DMS53 treated with DMSO at 0.1 percent for 48 hours (cell line): ENCODE data around the gene AKR1B15.
"Not testable (repeated sequence)": the region's sequence is repeated elsewhere in the genome, so short reads cannot be mapped to it uniquely, and the experiment has no call there.

Experiments
- DNase-seq: peaks from one replicate; lab custom pipeline; 2025; ENCODE audit not compliant: unreplicated experiment; lab: John Stamatoyannopoulos, UW

Gene AKR1B15

DNA sequence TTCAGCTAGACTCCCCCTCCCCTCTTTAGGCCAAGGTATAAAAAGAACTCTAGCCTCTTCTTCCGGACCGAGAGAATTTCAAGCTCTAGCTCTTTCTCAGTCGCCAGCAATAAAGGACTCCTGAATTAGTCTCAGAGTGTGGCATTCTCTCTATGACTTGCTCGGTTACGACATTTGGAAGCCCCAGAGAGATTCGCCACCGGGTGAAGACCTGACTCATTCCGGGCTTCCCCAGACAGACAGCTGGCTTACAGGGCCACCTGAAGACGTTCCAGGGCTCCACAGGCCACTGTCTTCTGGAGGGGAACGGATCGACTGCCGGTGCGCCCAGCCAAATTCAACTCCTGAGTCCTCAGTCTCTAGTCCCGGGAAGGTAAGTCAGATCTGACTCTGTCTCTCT is at the start of gene AKR1B15:
TSS of gene AKR1B15 (plus strand) at position 234 of the 400 bp plus-strand sequence. CDS start 15,510 bp downstream, outside the sequence.
- DNase-seq: no peak

DNA sequence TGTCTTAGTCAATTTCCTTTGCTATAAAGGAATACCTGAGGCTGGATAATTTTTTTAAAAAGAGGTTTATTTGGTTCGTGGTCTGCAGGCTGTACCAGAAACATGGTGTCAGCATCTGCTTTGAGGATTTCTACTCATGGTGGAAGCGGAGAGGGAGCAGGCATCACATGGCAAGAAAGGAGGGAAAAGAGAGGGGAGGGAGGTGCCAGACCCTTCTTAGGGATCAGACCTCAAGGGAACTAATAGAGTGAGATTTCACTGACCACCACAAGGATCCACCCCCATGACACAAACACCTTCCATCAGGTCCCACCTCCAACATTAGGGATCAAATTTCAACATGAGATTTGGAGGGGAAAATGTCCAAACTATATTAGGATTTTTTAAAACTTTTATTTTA is 48.5 kb upstream of the AKR1B15 start:
- no peak for DNase-seq

DNA sequence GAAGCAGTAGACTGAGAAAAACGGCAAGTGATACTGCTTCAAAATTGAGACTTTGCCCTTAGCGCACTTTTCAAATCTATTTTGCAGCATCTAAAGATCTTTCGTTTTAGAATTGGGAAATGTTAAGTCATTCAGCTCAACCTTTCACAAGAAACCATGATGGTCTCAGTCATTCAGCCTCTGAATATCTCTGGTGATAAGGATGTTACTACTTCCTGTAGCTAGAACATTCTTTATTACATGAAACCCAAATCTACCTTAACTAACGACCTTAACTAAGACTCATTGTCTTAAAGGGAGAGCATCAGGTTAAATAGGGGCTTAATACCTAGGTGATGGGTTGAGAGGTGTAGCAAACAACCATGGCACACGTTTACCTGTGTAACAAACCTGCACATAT is 47.9 kb upstream of the AKR1B15 start:
- no peak for DNase-seq

DNA sequence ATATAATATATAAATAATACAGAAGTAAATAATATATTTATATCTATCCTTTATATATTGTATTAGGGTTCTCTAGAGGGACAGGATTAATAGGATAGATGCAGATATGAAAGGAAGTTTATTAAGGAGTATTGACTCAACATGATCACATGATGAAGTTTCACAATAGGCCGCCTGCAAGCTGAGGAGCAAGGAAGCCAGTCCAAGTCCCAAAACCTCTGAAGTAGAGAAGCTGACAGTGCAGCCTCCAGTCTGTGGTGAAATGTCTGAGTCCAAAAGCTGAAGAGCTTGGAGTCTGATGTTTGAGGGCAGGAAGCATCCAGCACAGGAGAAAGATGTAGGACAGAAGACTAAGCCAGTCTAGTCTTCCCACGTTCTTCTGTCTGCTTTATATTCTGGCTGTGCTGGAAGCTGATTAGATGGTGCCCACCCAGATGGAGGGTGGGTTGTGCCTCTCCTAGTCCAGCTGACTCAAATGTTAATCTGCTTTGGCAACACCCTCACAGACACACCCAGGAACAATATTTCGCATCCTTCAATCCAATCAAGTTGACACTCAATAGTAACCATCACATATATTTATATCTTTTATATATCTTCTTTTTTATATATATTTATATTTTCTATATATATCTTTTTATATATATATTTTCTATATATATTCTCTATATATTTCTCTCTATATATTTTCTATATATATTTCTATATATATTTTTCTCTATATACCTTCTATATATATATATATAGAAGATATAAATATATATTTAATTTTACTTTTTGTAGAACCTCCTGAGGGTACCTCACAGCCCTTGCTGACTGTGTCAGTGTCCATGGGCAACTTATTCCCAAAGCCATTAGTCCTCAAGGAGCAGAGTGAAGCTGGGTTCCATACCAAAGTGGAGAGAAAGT is 46.2 kb upstream of the AKR1B15 start:
- no peak for DNase-seq

DNA sequence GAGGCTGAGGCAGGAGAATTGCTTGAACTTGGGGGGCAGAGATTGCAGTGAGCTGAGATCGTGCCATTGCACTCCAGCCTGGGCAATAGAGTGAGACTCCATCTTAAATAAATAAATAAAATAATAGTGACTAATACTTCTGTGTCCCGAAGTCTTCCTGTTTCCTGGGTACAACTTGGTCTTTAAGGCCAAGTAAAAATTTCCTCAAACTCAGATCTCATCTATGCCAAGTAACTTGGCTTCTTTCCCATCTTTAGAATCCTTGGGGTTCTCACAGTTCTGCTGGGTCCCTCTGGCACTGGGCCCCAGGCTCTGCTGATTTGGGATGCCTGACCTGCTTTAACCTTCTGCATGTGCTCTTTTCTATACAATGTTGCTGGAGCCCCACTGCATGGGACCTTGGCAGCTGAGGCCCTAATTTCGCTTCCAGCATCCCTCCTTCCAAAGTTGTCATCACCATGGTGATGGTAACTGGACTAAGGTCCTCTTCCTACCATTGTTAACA is 44.2 kb upstream of the AKR1B15 start:
- no peak for DNase-seq

DNA sequence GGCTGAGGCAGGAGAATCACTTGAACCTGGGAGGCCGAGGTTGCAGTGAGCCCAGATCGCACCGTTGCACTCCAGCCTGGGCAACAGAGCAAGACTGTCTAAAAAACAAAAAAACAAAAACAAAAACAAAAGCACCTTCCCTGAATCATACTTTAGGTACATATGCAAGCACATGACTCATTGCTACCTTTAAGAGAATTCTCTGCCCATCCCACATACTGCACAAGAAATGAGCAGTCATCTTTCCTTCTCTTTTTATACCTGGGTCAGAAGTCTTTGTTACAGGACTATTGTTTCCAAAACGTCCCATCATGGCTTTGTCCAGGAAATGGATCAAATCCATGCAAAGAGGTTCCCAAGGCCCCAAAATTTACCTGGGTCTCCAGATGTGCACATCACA is 43.1 kb upstream of the AKR1B15 start:
- DNase-seq: no peak

DNA sequence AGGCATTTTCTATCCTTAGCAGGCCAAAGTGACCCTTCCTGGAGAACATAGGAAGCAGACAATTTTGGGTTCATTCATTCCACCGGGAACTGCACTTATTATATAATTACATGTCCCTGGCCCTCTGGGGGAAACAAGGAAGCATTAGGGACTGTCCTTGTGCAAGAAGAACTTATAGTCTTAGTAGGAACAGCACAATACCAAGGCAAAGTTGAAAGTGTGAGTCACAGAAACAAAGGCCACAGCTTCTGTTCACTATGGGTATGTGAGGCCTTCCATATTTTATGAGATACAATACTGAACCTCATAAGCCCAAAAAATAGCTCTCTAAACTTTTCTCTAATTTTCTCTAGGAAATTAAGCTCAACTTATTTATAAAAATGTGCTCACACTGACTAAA is 39.9 kb upstream of the AKR1B15 start:
- DNase-seq: no peak

DNA sequence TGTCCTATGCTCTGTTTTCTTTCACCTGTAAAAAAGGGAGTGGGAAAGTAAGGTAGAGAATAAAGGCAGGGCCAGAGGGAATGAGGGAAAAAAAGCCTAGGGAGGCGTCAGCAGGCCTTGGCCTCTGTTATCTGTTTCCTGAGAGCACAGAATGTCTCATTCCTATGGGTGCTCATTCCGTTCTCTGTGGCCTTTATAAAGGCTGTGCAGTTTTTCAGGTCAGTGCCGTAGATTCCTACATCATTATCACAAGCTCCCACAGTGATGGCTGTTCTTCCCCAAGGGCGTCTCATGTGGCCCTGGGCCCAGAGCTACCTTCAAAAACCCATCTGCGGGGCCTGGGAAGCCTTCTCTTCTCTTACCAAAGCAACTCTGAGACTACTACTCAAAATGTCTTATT is 38.3 kb upstream of the AKR1B15 start:
- no peak for DNase-seq

DNA sequence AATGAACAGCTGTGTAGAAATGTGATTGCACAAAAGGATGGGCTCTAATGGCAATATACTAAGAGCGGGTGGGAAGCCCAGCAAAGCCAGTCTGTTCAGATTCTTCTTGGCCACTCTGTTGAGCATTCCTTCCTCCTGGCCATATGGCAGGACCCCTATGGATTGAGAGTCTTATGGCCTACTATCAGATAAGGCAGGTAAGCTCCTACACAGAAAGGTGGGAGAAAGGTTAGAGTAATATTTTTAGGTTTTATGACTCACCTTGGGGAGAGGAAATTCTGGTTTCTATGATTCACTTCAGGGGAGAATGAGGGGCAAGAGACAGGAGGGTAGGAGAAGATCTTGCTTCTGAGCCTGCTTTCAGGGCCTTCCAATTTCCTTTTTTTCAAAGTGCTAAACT is 36.6 kb upstream of the AKR1B15 start:
- DNase-seq: no peak

DNA sequence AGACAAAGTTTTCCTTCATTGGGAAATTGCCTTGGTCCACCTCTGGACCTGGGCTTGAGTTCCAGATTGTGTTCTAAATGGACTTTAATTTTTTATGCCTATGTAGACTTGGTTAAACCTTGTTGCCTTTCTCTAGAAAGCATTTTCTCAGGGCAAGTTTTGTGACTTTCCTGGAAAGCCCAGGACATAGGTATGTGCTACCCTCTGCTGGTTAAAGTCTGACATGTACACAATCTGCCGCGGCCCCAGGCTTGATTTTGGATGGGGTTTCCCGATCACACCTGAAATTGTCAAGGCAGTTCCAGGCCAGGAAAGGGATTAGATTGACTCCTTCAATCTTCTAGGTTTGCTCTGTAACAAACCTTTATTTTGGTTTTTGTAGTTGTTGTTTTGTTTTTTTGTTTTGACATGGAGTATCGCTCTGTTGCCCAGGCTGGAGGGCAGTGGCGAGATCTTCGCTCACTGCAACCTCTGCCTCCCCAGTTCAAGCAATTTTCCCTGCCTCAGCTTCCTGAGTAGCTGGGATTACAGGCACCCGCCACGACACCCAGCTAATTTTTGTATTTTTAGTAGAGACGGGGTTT is 35.6 kb upstream of the AKR1B15 start:
- peak; percentile 76 for DNase-seq

DNA sequence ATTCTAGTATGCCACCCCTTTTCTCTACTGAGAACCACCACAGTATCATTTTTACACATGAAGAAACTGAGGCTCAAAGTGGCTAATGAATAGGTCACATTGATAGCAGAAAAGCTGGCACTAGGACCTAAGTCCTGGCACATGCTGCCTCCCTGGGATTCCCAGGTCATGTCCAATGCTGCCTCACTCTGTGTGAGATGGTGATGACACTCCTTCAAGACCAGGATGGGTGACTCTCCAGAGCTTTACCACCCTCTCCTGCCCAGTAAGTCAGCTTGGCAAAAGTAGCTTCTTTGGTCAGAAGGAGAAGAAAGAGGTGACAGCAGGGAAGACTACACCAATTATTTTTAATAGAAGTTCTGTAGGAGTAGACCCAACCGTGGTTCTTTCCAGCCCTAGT is 34.8 kb upstream of the AKR1B15 start:
- no peak for DNase-seq

DNA sequence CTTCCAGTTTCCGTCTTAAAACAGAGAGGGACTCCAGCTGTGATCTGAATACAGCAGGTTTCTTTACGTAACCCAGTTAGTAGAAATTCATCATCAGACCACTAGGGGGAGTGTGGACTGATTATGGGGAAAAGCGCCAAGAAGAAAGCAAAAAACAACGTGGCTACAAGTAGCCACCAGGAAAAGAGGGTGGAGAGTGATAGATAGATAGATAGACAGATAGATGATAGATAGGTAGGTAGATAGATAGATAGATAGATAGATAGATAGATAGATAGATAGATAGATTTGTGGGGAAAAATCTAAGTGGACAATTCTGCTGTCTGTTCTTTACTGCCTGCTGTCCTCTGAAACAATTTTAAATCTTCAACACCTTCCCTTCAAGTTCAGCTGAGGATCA is 34.2 kb upstream of the AKR1B15 start:
- DNase-seq: peak; percentile 80

DNA sequence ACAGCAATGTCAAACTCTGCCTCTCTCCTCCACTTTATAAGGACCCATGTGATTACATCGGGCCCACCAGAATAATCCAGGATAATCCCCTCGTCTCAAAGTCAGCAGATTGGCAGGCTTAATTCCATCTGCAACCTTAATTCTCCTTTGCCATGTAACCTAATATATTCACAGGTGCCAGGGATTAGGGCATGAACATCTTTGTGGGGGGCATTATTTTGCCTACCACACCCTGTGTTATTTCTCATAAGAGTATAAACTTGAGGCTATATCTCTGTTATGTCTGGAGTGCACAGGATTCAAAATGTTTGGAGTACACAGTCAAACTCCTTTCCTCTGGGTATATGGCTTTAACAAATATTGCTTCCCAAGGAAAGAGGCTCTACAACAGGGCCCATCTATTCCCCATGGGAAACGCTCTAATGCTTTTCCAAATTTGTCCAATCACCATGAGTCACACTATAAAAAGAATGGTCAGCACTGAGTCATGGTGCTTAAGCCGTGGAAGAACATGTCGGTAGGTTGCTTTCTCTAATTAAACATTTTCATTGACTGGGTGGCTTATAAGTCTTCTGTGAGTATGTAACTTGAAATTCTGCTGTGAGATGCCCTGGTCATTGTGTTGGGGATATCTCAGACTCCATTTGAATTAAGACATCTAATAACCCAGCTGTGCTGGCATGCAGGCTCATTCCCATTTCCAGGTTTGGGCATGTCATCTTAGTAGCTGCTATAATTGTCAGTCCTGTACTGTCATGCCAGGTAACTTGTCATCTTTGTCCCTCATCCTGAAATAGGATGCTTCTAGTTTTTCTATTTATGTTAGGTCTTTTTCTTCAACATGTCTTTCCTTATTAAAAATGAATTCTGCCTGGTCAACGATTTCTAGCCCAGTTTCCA is 33.1 kb upstream of the AKR1B15 start:
- peak; percentile 38 for DNase-seq

DNA sequence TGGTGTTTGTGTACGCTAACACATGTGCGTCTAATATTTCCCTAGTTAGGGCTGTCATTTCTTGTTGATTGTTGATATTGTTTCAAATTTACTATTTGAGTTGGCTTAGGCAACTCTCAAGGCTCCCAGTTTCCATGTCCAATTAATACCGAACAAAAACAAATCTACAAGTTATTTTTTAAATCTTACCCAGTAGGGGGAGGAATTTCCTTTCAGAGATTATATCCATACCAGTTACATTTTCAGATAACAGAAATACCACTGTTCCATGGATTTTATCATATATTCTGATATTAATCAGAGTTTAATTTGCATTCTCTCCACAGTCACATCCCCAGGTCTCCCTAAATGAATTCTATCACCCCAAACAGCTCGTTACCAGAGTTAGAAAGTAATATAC is 28.8 kb upstream of the AKR1B15 start:
- DNase-seq: no peak

DNA sequence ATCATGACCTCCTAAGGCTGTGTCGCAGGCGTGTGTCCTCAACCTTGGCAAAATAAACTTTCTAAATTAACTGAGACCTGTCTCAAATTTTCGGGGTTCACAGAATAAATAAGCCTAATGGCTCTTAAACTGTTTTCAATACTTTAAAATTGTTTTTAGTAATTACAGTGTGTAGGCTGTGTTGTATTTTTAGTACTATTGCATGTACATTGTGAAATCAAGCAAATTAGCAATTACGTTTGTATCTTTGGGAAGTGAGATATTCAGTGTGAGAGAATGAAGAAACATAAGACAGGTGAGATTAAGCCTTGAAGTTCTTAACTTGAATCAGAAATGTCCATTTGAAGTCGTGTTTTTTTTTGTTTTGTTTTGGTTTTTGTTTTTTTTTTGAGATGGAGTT is 26.3 kb upstream of the AKR1B15 start:
- no peak for DNase-seq

DNA sequence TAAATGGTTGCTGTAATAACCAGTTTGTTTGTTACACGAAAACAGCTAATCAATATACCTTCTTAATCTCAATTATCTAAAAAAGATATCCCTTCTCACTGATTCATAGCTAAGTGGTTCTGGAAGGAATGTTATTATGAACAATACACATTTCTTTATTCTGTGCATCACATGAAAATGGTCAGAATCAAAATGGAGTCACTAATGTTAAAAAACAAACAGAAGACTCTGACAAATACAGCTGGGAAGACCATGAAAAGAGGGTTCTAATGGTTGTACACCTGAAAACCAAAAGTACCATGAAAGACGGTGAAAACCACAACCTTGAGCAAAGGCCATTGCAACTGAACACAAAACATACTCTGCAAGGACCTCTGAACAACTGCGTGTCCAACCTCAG is 23.5 kb upstream of the AKR1B15 start:
- DNase-seq: not testable (repeated sequence)

DNA sequence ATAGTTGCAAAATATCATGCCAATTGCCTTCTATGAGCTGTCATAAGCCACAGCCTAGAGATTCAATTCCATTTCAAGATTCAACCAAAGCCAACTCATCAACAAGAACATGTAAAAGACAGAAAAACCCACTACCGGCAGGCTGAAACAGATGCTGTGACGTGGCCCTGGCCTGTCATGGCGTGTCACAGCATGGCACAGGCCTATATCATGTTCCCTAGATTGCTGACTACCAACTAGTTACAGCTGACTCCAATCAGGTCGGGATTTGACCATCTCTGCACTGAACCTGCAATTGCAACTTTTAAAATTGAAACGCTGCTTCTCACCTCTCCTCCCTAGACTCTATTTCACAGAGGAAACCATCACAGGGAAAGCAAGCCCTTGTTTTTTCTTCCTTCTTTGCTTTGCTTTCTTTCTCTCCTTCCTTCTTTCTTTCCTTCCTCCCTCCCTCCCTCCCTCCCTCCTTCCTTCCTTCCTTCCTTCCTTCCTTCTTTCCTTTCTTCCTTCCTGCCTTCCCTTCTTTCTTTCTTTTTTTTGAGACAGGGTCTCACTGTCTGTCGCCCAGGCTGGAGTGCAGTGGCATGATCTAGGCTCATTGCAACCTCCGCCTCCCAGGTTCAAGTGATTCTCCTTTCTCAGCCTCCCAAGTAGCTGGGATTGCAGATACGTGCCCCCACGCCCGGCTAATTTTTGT is 22.2 kb upstream of the AKR1B15 start:
- DNase-seq: not testable (repeated sequence)

DNA sequence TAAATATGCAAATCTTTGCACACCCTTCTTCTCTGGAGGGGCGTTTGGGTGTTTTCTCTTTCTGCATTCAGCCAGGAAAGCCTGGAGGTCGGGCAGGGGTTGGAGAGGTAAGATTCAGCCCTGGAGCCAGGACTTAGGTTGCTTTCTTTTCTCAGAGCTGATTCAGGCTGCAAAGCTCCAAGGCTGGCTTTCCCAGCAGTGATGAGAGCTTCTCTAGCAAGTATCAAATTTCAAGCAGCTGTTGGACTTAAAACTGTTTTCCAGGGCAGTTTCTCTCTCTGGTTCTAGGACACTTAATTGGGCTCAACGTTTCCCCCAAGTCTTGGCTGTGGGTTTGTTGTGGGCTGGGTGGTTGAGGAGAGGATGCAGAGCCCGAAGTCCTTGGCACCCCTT is 20.9 kb upstream of the AKR1B15 start:
- peak; percentile 42 for DNase-seq

DNA sequence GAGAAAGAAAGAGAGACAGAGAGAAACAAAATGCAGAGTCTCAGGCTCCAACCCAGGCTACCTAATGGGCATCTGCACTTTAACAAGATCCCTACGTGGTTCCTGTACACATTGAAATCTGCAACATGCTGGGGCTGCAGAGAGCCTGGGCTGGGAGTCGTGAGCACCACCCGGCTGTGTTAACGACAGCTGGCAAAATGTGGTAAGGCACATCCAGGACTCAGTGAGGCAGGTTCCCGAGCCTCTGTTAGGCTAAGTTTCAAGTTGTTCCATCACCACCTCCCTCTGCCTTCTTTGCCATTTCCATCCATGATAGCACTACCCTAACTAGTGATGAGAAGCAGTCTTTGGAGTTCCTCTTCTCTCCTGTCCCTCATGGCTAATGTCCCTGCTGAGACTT is 20.2 kb upstream of the AKR1B15 start:
- DNase-seq: no peak

DNA sequence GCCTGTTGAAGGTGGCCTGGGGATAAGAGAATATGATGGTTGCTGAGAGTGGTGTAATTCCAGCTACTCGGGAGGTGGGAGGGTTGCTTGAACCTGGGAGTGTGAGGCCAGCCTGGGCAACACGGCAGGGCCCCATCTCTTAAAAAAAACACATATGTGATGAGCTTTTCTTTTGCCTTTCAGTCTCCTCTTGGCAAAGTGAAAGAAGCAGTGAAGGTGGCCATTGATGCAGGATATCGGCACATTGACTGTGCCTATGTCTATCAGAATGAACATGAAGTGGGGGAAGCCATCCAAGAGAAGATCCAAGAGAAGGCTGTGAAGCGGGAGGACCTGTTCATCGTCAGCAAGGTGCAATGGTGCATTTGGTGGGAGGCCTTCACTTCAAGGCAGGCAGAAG is 18.4 kb upstream of the AKR1B15 start:
- DNase-seq: no peak
